GM21786 (cell line): Measurements from ENCODE around the gene ARHGEF38.

Experiments
- ATAC-seq: cut with Tn5 transposase; IDR thresholded peaks from one replicate; pipeline ENCODE4 v1.9.1; 2021; ENCODE audit not compliant: unreplicated experiment

The ARHGEF38 gene

GRCh38 chr4:105556206-105556605 lies 3.8 kb downstream of the ARHGEF38 start:
- ATAC-seq = no peak

DNA sequence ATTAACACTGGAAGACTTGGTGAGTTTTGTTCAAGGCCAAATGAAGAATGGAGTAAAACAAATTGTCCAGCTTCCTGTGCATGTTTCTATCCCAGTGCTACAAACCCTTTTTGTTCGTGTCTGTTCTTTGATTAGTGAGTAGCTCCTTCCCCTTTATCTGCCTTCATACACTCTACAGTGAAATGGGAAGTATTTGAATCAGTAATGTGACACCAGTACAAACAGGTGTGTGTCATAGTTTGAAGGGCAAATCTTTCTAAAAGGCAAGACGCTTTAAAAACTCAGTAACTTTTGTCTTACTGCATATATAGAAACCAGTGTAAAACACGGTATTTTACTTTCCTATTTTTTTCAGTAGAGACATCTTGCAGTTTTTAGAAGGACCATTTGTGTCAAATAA lies 5.9 kb downstream of the ARHGEF38 start:
- no peak for ATAC-seq

DNA sequence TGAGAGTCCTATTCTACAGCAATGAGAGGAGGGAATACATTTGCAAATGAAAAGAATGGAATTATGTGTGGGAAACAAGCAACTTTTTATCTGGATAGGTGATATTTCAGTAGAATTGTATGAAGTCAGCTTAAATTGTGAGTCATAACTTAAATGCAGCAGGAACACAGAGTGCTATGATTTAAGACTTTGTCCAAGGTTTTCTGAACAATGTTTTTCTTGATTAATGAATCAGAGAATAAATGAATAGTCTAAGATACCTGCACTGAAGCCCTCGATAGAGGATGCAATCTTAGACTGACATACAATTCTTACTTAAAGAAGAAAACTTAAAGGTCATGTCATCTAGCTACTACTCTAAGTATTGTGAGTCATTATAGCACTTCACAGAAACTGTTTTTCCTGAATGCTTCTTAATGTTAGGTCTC lies 8.0 kb downstream of the ARHGEF38 start:
- no peak for ATAC-seq

DNA sequence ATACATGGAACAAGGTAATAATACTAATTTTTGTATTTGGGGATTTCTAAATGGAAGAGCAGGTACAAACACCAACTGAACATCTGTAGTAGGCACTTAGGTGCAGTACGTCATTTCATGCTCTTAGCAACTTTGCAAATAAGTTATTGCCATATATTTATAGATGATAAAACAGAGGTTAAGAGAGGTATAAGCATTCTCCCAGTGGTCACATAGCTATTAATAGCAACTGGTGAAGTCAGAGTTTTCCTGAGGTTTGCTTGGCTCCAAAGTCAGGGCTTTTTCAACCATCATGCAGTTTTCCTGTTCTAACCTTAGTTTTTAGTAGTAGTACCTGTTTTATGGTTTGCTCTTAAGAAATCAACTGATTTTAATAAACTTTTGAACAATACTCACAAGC lies 10.9 kb downstream of the ARHGEF38 start:
- no peak for ATAC-seq

DNA sequence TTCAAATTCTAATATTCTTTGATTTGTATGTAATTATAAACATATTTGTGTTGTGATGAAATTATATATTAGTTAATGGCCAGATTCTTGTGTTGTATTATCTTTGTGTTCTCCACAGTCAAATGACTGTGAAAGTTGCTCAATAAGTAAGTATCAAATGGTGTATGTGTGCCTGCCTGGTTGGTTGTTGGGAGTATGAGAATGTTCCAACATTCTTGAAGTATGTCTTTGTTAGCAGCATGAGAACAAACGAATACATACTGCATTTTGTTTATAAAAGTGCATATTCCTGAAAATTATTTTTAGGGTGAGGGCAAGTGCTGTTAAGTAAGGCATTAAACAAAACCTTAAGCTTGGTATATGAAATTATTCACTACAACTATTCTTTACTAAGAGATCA lies 16.2 kb downstream of the ARHGEF38 start:
- no peak for ATAC-seq

GRCh38 chr4:105569057-105569865 lies 16.8 kb downstream of the ARHGEF38 start:
- no peak for ATAC-seq

- ATAC-seq = no peak
Observed at GRCh38 chr4:105569866-105570236, 17.4 kb downstream of the ARHGEF38 start.

GRCh38 chr4:105572296-105572695 lies 19.9 kb downstream of the ARHGEF38 start:
- no peak for ATAC-seq

GRCh38 chr4:105586638-105587328 lies 34.4 kb downstream of the ARHGEF38 start:
- ATAC-seq = no peak

- ATAC-seq = no peak
Observed at GRCh38 chr4:105587841-105588240, 35.4 kb downstream of the ARHGEF38 start.

DNA sequence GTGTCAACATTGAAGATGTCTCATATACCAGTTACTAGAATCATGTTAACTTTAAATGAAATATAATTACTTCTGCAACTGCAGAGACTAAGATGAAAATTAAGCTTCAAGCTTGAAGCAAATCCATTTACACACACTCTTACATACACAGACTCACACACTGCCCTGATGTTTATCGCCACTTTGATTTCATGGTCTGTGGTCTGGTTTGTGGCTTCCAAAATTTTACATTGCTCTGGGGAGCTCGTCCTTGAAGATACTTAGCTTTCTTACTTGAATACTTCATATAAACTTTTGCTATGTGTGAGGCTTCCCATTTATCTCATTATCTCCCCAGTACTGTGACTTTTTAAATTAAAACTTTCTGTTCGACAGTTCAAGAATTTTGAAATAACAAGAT lies 35.8 kb downstream of the ARHGEF38 start:
- no peak for ATAC-seq

GRCh38 chr4:105591573-105591972 lies 39.2 kb downstream of the ARHGEF38 start:
- no peak for ATAC-seq

DNA sequence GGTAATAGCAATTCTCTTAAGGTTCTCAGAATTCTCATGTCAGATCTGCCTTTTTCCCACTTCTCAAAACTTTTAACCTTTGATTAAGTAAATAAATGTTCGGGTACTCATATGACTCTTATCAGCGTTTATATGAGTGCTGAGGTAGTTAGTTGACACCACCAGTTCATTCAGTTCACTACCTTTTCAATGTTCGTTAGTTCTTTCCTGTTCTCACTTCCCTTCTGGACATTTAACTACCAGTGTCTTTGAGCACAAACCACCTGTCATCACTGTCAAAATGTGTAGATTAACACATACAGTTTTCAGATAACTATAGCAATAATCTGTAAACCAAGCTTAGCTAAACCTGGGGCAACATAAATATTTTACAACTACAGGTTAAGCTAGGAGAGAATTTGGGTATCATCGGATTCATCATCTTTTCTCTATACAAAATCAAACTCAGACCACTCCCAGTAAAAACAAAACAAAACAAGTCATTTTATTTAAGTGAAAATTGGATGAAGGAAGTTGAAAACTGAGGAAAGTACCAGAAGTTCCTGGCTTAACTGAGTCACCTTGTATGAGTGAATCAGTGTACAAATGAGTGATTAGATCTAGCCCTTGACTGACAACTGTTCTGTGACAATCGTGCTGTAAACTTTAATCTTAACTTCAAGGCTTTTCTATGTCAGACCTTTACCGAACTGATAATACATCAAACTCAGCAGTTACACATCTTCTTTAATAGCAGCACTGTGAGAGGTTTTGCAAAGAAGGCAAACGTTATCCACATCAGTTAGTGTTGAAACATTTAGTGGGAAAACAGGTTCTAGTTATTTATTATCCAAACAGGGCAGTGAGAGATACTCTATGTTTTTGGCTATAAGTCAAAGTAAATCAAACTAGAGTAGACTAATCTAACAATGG lies 41.9 kb downstream of the ARHGEF38 start:
- peak; percentile 89 for ATAC-seq

- ATAC-seq = no peak
Observed at GRCh38 chr4:105596684-105597083, 44.3 kb downstream of the ARHGEF38 start.

DNA sequence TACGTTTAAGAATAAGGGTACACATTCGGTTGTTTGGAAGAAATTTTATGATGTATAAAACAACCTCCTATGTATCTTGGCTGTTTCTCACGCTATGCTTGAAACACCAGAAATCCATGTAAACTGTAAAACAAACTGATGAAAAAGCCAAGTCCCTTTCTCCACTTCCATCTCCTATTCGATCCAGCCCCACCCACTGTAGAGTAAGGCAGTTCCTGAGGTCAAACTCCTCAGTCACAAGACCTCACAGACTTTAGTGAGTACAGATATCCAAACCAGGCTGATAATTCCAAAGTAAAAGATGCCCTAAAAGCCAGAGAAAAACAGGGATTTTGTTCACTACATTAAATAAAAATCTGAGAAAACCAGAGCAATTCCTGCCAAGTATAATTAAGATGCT lies 45.6 kb downstream of the ARHGEF38 start:
- no peak for ATAC-seq

- no peak for ATAC-seq
Observed at GRCh38 chr4:105598787-105599186, 46.4 kb downstream of the ARHGEF38 start.

DNA sequence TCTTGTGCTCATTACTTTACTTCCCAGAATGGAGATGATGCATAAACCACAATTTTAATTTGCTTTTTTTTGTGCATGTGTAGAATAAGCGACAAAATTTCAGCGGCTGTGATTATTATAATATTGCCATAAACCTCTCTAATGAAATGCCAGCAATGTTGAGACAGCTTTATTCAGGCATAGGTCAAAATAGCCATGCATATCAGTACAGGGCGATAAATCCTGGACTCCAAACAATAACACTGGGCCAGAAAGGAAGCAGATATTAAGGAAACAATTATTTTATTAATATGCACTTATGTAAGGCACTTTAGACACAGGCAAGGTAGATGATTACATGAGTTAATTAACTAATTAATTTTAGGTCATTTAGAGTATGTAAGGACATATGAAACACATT lies 47.1 kb downstream of the ARHGEF38 start:
- ATAC-seq = no peak

- no peak for ATAC-seq
Observed at GRCh38 chr4:105599932-105600655, 47.7 kb downstream of the ARHGEF38 start.

DNA sequence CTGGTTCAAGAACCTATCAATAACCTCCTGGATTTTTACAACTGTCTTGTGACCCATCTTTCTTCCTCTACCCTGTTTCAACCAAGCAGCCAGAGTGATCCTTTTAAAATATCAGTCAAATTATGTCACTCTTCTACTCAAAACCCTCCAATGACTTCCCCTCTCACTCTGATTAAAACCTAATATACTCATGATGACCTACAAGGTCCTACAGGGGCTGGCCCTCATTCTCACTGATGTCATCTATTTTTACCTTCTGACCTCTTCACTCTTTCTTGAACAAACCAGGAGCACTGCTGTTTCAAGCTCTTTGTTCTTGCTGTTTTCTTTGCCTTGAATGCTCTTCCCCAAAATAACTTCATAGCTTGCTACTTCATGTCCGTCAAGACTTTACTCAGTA lies 48.5 kb downstream of the ARHGEF38 start:
- ATAC-seq = no peak

- no peak for ATAC-seq
Observed at GRCh38 chr4:105601406-105601805, 49.0 kb downstream of the ARHGEF38 start.

GRCh38 chr4:105603158-105603557 lies 50.7 kb downstream of the ARHGEF38 start:
- no peak for ATAC-seq
